Brain microvascular endothelial cell (primary cell): ENCODE data around the gene TAMALIN.

Source experiments
- DNase-seq: peaks from one replicate; pipeline ENCODE4 v3.0.0-alpha.2; 2020
- H3K27ac ChIP-seq: fragments of 250-450 bp; sonication (Bioruptor Pico); 2 replicates; pipeline ENCODE4 v1.5.1; 2020; ENCODE audit warnings: mild to moderate bottlenecking, moderate library complexity
- H3K27me3 ChIP-seq: fragments of 250-450 bp; sonication (Bioruptor Pico); replicated peaks from 2 replicates; pipeline ENCODE4 v1.5.1; 2020; ENCODE audit warnings: mild to moderate bottlenecking
- H3K36me3 ChIP-seq: fragments of 250-450 bp; sonication (Bioruptor Pico); replicated peaks from 2 replicates; pipeline ENCODE4 v1.5.1; 2020; ENCODE audit warnings: mild to moderate bottlenecking
- H3K4me3 ChIP-seq: 2 replicates; pipeline ENCODE4 v1.5.1; 2011; ENCODE audit warnings: low read depth, mild to moderate bottlenecking, control low read depth, low read length, moderate library complexity
- CTCF ChIP-seq: IDR thresholded peaks from 2 replicates; pipeline ENCODE4 v1.5.1; 2011; ENCODE audit warnings: low read depth, mild to moderate bottlenecking, moderate library complexity, low read length, control low read depth, inconsistent platforms; ENCODE audit errors: missing control alignments
- in situ Hi-C: cut with HindIII; loops from 2 replicates; pipeline ENCODE4 v1.10.0; 2017; ENCODE audit warnings: low sequenced_read_pairs, low pct_ligation_motif_present

Gene TAMALIN

GRCh38 chr12:52041035-52041434 lies 34.3 kb downstream of the TAMALIN start:
- in situ Hi-C loops: no loop called here
- no peak for TF ChIP-seq CTCF
- Histone ChIP-seq H3K27ac (no peak overlapping the region), H3K4me3 (no peak overlapping the region), H3K27me3 (no peaks in the 10 kb centered on the region), H3K36me3 (no peaks in the 10 kb centered on the region)
- DNase-seq: no peak

DNA sequence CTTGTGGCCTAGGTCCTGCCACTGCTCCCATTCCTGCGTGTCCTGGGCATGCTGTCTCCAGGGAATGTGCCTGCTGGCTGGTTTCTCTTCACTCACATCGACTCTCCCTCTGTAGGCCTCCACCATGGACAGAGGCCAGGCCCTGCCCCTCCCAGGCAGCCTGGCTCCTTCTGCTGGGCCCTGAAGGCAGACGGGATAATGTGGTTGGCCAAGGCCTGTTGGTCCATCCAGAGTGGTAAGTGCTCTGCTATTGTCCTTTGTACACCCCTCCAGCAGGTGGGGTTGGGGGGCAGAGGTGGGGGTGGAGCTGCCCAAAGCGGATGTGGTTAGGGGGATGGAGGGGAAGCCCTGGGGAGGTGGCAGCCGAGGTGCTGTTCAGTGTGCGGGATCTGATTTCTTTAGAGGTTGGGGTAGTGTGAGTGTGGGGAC lies 35.0 kb downstream of the TAMALIN start:
- Histone ChIP-seq H3K36me3 (no peaks in the 10 kb centered on the region), H3K27ac (no peak overlapping the region), H3K4me3 (no peak overlapping the region), H3K27me3 (no peaks in the 10 kb centered on the region)
- TF ChIP-seq CTCF: no peak
- in situ Hi-C loops: no loop called here
- DNase-seq: no peak

DNA sequence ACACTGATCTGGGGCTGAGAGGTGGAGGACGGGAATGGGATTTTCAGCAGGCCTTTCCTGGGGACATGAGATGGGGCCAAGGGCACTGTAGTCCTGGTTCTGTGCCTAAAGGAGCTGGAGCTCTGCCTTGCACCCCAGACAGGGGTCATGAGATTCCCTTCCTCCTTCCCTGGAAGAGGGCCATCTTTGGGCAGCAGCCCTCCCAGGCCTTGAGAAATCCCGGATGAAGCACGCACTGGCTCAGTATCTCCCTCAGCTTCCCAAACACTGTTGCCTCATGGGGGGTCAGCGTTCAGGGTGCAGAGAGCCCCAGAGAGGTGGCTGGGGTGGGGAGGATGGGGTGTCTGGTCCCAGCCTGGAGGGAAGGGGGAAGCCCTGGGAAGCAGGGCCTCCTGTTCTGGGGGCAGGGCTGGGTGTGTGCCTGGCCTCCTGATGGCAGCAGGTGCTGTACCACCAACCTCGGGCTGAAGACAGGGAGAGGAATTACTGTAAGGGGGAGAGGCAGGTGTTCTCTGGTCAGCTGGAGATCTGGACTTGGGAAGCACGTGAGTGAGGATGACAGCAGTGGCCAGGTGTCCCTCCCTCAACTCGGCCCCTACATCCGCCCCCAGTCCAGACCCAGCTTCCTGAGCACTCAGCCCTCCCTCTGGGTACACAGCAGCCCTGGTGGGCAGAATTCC lies 36.1 kb downstream of the TAMALIN start:
- Histone ChIP-seq H3K27me3 (no peaks in the 10 kb centered on the region), H3K36me3 (no peaks in the 10 kb centered on the region), H3K4me3 (no peak overlapping the region), H3K27ac (no peak overlapping the region)
- in situ Hi-C loops: no loop called here
- TF ChIP-seq CTCF: no peak
- no peak for DNase-seq

GRCh38 chr12:52043386-52044212 lies 36.9 kb downstream of the TAMALIN start:
- no peak for TF ChIP-seq CTCF
- no peak overlapping the region for H3K27ac ChIP-seq
- H3K36me3 ChIP-seq: no peaks in the 10 kb centered on the region
- in situ Hi-C loops: no loop called here
- H3K27me3 ChIP-seq: no peaks in the 10 kb centered on the region
- no peak for DNase-seq
- H3K4me3 ChIP-seq: no peak overlapping the region

DNA sequence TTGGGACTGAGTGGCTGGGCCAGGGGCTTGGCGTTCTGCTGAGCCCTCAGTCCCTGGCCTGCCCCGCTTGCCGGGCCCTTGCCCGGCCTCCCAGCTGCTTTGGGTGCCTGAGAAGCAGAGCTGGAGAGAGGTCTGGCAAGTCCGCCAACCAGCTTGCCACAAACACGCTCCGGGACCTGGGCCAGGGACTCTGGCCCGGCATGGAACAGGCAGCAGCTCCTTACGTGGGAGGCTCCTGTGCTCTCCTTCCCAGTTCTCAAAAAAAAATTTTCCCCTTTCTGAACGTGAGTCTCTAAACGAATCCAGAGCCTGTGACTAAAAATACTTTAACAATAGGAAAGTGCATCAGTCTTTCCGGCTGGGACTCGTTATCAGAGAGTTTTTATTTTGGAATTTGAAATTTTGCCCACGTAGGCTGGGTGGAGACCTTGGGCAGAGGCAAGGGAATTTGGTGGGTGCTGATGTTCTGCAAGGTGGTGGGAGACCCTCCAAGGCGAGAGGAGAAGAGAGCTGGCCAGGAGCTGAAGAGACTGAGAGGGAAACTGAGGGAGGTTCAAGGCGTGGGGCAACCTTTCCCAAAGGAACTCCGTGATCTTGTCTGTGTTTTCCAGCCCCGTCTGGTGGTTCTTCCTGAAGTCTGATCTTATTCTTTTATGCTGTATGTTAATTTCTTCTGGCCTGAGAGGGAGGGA lies 37.7 kb downstream of the TAMALIN start:
- Histone ChIP-seq H3K36me3 (no peaks in the 10 kb centered on the region), H3K27ac (no peak overlapping the region)
- in situ Hi-C loops: no loop called here

More for the DNA sequence above, 37.7 kb downstream of the TAMALIN start:
- DNase-seq: no peak
- no peak for TF ChIP-seq CTCF
- Histone ChIP-seq H3K4me3 (no peak overlapping the region), H3K27me3 (no peaks in the 10 kb centered on the region)
